ENCODE measurements around the gene LTBP2. TPM values are rescaled to one million over a fixed set of nuclear protein-coding genes. Genes with fewer than 3 reads are reported as not detected.

Gene LTBP2
- total and polyA plus RNA-seq, 2 experiments from 2014 or later = 7.6 to 8.6 TPM

GRCh38 chr14:74582910-74583581 is 29.0 kb downstream of the LTBP2 start:
- Histone ChIP-seq H3K27ac (no peak overlapping the region), H3K79me2 (no peaks in the 10 kb centered on the region)
- no peak for DNase-seq (ENCODE audit: low spot score)

GRCh38 chr14:74580275-74580672 is 31.8 kb downstream of the LTBP2 start:
- Histone ChIP-seq H3K36me3 (replicated peaks; ENCODE audit: insufficient read depth, low read depth) (no peaks in the 10 kb centered on the region), H4K20me1 (ENCODE audit: insufficient read depth, poor library complexity, severe bottlenecking) (no peaks in the 10 kb centered on the region), H3K4me2 (no peak overlapping the region), H3K79me2 (no peaks in the 10 kb centered on the region), H3K4me3 (no peak overlapping the region), H3K27ac (no peak overlapping the region), H3K9me3 (ENCODE audit: low read depth) (no peaks in the 10 kb centered on the region), H2AFZ (no peak overlapping the region), H3K4me1 (ENCODE audit: insufficient read depth) (peaks cover 6% of the 10 kb centered on the region), H3K27me3 (no peaks in the 10 kb centered on the region), H3K9me2 (replicated peaks; ENCODE audit: insufficient read depth) (no peaks in the 10 kb centered on the region)
- no peak for TF ChIP-seq EZH2phosphoT487 (IDR thresholded peaks at IDR 0.05; ENCODE audit: low read depth, severe bottlenecking, unreplicated experiment)
- no peak for TF ChIP-seq CTCF (IDR thresholded peaks at IDR 0.05; ENCODE audit: poor library complexity)
- no peak for TF ChIP-seq EZH2 (IDR thresholded peaks at IDR 0.05; ENCODE audit: borderline replicate concordance)
- 97% methylated on average over 4 of the region's 4 CpGs for WGBS (ENCODE audit: low lambda C conversion rate, missing lambda C conversion rate)
- no peak for DNase-seq (ENCODE audit: low spot score)

More at GRCh38 chr14:74582910-74583581, 29.0 kb downstream of the LTBP2 start:
- Histone ChIP-seq H3K4me2 (no peak overlapping the region), H3K36me3 (replicated peaks; ENCODE audit: insufficient read depth, low read depth) (no peaks in the 10 kb centered on the region), H3K9me3 (ENCODE audit: low read depth) (no peaks in the 10 kb centered on the region), H3K4me1 (ENCODE audit: insufficient read depth) (peaks cover 6% of the 10 kb centered on the region), H4K20me1 (ENCODE audit: insufficient read depth, poor library complexity, severe bottlenecking) (no peaks in the 10 kb centered on the region), H3K9me2 (replicated peaks; ENCODE audit: insufficient read depth) (no peaks in the 10 kb centered on the region), H3K27me3 (no peaks in the 10 kb centered on the region), H3K4me3 (no peak overlapping the region), H2AFZ (no peak overlapping the region)
- TF ChIP-seq CTCF (IDR thresholded peaks at IDR 0.05; ENCODE audit: poor library complexity) = no peak
- TF ChIP-seq EZH2phosphoT487 (IDR thresholded peaks at IDR 0.05; ENCODE audit: low read depth, severe bottlenecking, unreplicated experiment) = no peak
- TF ChIP-seq EZH2 (IDR thresholded peaks at IDR 0.05; ENCODE audit: borderline replicate concordance) = no peak
- WGBS (ENCODE audit: low lambda C conversion rate, missing lambda C conversion rate) = 57% methylated on average over 1 of the region's 1 CpG

GRCh38 chr14:74579447-74580274 is 32.4 kb downstream of the LTBP2 start:
- Histone ChIP-seq H3K9me3 (ENCODE audit: low read depth) (no peaks in the 10 kb centered on the region), H3K27ac (no peak overlapping the region), H4K20me1 (ENCODE audit: insufficient read depth, poor library complexity, severe bottlenecking) (no peaks in the 10 kb centered on the region), H3K27me3 (no peaks in the 10 kb centered on the region), H3K4me2 (no peak overlapping the region), H3K79me2 (no peaks in the 10 kb centered on the region), H3K36me3 (replicated peaks; ENCODE audit: insufficient read depth, low read depth) (no peaks in the 10 kb centered on the region), H3K9me2 (replicated peaks; ENCODE audit: insufficient read depth) (no peaks in the 10 kb centered on the region), H2AFZ (no peak overlapping the region), H3K4me1 (ENCODE audit: insufficient read depth) (peaks cover 6% of the 10 kb centered on the region), H3K4me3 (no peak overlapping the region)
- no peak for DNase-seq (ENCODE audit: low spot score)
- TF ChIP-seq EZH2 (IDR thresholded peaks at IDR 0.05; ENCODE audit: borderline replicate concordance) = no peak
- no peak for TF ChIP-seq CTCF (IDR thresholded peaks at IDR 0.05; ENCODE audit: poor library complexity)
- TF ChIP-seq EZH2phosphoT487 (IDR thresholded peaks at IDR 0.05; ENCODE audit: low read depth, severe bottlenecking, unreplicated experiment) = no peak
- WGBS (ENCODE audit: low lambda C conversion rate, missing lambda C conversion rate) = 77% methylated on average over 12 of the region's 12 CpGs

Measured in hepatocyte (in vitro differentiated cells).